GM08714 (cell line): ENCODE measurements around the gene GRAP2.

ENCODE experiments used
- H3K4me3 ChIP-seq: fragments of 200-500 bp; sonication (Bioruptor generic); 2 replicates; pipeline ENCODE4 v1.5.1; 2014; ENCODE audit warnings: mild to moderate bottlenecking, low read length, inconsistent platforms
- ZNF274 ChIP-seq: IDR thresholded peaks from 2 replicates; pipeline ENCODE4 v1.6.1; 2012; ENCODE audit warnings: mild to moderate bottlenecking, low read depth, low read length

Gene GRAP2

DNA sequence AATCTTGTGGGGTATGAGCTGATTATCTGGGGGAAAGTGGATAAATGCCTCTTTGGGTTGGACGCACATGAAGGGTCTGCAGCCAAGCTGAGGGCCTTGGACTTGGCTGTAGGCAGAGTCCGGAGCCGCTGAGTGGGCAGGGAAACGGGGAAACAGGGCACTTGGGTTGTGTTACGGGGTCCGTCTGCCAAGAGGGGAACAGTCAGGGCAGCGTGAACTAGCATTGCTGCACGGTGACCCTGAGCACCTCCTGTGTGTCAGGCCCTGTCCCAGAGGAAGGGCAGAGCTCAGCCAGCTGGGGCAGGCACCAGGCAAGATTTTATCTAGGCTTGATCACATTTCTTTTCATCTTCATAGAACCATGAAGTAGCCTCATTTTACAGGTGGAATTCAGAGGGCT, 105.8 kb downstream of the GRAP2 start:
- no peak overlapping the region for H3K4me3 ChIP-seq
- TF ChIP-seq ZNF274: no peak

DNA sequence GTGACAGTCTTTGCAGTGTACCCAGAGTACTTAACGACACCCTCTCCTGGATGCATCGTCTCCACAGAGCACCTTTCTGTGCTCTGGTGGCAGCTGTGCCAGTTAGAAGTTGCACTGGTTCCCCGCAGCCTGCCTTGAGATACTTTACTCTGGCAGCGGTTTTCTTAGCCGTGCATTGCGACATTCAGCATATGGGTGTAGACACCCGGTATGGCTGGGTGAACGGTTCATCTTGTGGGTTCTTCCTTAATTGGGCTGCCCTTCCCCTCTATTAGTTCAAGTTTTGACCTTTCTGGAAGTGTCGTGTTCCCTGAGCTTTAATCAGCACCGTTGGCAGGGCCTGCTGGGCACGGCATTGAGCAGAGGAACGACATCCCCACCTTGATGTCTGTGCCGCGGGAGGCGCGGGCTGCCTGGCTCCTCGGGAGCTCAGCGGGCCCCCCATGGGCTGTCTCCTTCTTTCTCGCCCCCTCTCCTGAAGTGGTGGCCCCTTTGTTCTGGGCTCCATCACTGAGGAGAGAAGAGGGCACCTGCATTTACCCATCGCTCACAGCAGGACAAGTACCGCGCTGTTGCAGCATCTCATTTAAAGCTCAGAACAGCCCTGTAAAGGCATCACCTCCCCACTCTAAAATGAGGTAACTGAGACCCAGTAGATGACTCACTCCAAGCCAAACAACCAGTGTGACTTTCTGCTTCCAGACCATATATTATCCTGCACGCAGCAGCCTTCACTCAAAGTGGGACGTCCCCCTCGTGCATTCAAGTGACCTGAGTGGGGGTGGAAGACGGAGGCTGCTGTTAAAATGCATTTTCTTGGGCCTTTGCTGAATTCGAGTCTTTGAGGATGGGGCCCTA, 107.2 kb downstream of the GRAP2 start:
- H3K4me3 ChIP-seq: no peak overlapping the region
- TF ChIP-seq ZNF274: no peak

DNA sequence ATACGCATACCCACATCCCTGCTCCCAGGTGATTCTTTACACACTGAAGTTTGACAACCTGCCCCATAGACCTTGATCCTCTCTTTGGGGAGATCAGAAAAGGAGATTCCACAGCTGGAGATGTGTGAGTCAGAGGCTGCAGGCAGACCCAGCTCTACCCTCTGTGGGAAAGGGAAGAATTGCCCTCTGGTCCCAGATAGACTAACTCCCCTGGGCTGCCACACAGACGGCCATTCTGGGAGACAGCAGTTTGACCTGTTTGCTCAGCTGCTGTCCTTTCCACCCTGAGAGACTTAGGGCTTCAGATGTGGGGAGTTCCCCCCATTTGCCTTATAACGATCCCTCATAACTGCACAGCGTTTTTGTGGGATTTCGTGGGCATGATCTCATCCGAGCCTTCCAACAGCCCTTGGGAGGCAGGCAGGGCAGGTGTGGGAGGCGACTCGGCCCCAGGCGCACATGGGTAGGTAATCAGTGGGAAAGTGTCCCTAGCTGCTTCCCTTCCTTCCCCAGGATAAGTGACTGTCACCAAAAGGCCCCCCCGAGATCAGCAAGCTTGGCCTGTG, 107.9 kb downstream of the GRAP2 start:
- no peak for TF ChIP-seq ZNF274
- H3K4me3 ChIP-seq: no peak overlapping the region

DNA sequence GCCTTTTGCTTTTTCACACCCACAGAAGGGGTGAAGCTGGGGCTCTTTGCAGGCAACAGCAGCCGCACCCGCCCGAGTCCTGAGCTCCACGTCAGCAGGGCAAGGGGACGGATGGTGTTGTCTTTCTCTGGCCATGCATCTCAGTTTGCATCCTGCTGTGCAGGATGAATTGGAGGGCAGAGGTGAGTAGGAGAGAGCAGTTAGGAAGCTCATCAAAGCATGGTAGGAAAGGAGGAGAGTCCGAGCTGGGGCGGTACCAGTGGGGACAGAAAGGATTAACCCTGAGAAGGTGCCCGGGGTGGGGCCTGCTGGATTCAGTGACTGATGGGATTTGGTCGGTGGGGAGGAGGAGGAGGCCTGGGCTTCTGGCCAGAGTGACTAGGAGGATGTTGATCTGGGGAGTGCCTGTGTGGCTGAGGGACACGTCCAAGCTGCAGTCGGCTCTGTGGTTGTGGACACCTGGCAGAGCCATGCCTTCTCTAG, 108.4 kb downstream of the GRAP2 start:
- H3K4me3 ChIP-seq: no peak overlapping the region
- TF ChIP-seq ZNF274: no peak

DNA sequence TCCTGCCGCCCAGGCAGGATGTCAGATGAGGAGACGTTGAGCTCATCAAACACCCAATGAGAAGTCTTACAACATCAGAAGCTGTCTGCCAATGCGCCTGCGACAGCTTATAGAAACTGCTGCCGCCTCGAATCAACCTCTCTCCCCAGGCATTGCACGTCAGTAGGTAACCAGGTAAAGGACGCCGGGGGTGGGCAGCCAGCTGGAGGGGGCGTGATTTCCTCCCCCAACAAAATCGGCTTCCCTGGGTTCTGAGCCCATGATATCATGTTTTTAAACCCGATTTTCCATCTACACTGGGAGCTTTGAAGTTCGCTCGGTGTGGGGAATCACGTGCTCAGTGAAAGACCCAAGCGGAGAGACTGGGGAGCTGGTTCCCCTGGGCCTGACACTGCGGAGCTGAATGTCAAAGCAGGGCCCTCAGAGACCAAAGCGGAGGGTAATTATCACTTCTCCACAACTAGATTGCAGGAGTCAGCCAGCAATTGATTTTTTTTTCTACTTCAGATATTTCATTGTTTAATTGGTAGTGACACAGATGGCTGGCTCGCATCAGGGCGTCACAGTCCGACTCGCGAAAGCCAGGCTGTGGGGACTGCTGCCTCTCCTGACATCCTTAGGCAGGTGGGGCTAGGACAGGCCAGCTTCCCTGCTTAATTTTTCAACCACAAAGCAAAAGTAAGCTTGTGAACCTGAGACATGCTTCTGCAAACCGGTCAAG, 109.2 kb downstream of the GRAP2 start:
- H3K4me3 ChIP-seq: no peak overlapping the region
- TF ChIP-seq ZNF274: no peak

DNA sequence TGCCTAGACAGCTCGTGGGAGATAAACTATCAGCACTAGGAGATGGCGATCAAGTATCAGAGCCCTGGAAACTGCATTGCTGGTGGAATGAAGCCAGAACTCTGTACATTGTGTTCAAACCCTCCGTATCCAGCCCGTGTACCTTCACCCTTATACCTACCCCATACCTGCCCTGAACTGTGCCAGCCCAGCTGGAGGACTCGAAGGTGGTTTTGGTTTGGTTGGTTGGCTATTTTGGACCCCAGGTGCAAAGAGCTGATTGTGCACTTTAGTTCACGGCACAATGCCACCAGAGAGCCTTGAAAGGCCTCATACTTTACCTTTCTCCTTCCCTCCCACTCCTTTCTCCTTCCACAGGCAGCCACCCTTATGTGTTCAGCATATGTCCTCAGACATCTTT, 109.9 kb downstream of the GRAP2 start:
- no peak overlapping the region for H3K4me3 ChIP-seq

DNA sequence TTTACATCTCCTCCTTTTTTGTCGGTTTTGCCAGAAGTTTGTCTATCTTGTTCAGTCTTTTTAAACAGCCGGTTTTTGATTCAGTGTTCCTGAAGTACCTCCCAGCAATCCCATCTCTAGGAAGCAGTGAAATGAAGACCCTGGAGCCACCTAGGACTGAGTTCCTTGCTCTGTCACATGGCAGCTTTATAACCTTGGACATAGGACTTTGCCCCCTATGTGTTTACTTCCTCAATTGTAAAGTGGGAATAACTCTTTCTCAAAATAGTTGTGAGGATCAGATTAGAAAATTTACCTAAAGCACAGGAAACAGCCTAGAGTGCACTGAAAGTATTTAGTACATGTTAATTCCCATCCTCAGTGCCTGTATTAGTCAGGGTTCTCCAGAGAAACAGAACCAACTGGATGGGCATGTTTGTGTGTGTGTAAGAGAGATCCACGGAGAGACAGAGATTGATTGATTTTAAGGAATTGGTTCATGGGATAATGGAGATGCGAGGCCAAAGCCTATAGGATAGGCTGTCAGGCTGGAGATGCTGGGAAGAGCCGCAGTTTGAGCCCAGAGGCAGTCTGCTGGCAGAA, 113.9 kb downstream of the GRAP2 start:
- TF ChIP-seq ZNF274: no peak
- no peak overlapping the region for H3K4me3 ChIP-seq

More for the DNA sequence above, 109.9 kb downstream of the GRAP2 start:
- no peak for TF ChIP-seq ZNF274

DNA sequence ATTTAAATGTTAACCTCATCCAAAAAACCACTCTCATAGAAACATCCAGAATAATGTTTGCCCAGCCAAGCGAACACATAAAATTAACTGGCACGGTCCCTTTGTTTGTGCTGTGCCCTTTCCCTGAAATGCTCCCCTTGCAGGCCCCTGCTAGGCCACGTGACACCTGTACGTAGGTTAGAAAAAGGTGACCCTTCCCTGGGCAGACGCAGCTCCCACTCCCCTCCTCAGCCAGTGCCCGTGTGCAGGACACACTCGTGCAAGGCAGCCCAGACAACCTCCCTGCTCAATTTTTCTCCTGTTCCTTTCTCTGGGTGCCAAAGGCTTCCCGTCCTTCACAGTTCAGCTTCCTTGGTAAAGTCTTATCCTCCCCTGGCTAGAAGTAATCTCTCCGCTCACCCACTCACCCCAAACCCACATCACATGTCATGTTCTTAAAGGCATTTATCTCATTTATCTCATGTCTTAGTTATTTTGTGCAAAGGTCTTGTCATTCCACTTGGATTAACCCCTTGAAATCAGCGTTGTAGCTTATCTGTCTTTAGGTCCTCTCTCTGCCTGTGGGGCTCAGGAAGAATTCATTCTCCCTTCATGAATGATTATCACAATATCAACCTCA, 114.6 kb downstream of the GRAP2 start:
- no peak for TF ChIP-seq ZNF274
- no peak overlapping the region for H3K4me3 ChIP-seq

DNA sequence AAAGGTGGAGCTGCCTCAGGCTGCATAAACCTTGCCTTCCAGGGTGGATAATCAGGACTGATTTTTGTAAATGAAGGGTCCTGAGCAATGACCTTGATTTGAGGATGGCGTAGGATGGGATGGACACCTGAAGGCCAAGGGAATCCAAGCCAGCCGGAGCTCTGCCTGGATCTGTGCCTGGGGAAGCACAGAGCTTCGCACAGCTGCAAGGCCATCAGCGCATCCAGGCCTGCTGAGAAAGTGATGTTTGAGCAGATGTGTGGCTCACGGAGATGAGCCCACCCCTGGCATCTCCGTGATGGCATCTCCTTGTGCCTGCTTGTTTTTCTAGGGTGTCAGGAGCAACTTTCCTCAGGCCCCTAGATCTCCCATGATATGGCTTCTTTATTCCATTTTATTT, 117.2 kb downstream of the GRAP2 start:
- H3K4me3 ChIP-seq: no peak overlapping the region
- TF ChIP-seq ZNF274: no peak

DNA sequence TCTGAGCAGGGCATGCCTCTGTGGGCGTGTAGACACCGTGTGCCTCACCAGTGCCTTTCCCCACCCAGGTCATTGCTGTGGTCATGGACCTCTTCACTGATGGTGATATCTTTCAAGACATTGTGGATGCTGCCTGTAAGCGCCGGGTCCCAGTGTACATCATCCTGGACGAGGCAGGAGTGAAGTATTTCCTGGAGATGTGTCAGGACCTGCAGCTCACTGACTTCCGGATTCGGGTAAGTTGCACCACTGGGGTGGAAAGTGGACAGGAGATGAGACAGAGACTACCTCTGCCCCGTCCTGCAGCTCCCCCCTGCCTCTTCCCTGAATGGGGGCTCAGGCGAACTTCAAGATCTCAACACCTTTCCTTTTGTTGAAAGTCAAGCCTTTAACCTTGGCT, 118.2 kb downstream of the GRAP2 start:
- no peak for TF ChIP-seq ZNF274
- no peak overlapping the region for H3K4me3 ChIP-seq

DNA sequence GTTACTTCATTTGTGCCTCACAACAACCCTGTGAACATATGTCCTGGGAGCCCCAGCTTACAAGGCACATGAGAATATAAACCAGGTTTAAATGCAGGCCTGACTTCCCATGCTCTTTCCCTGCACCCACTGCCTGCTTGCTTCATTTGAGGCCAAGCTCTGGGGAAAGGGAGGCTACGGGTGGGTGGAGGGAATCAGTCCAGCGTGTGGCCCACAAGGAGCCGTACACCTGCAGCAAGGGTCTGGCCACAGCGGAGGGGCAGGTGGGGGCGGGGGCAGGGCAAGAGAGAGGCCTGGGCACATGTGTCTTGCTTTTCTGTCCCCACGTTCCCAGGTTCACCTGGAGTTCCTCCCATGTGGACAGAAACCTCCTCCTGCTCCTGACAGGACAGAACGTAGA, 120.1 kb downstream of the GRAP2 start:
- no peak for TF ChIP-seq ZNF274
- no peak overlapping the region for H3K4me3 ChIP-seq

DNA sequence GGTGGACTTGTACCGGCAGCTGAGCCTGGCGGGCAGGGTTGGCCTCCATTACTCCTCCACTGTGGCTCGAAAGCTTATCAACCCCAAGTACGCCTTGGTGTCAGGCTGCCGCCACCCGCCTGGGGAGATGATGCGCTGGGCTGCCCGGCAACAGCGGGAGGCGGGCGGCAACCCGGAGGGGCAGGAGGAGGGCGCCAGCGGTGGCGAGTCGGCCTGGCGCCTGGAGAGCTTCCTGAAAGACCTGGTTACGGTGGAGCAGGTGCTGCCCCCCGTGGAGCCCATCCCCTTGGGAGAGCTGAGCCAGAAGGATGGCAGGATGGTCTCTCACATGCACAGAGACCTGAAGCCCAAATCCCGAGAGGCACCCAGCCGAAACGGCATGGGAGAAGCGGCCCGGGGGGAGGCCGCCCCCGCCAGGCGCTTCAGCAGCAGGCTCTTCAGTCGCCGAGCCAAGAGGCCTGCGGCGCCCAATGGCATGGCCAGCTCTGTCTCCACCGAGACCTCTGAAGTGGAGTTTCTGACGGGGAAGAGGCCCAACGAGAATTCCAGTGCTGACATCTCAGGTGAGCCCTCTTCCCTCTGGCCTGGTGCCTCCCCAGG, 120.6 kb downstream of the GRAP2 start:
- H3K4me3 ChIP-seq: no peak overlapping the region
- TF ChIP-seq ZNF274: no peak

DNA sequence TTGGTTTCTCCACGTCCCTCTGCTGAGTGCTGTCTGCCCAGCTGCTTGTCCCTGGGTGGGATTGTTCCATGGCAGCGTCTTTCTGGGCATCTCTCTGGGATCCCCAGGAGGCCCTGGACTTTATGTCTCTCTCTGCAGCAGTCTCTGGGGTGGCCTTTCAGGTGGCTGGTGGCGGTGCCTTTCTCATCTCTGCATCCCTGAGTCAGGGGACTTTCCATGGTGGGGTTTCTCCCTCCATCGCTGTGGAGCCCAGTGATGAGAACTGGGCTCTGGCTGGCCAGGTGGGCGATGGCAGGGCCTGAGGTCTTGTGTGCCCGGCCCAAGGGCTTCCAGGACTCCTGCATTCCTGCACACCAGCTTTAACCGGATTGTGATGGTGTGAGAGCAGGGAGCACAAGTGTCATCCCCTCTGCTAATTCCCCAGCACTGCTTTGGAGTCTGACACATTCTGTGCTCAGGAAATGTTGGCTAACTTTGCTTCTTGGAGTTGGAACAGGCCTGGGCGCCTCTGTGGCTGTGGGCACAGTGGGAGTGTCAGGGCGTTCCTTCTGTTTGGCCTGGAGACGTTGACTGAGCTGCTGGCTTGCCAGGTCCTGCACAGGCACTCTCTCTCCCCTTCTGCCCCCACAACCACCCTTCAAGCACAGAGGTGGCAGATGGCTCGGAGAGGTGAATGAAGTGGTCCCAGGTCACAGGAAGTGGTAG, 121.8 kb downstream of the GRAP2 start:
- no peak for TF ChIP-seq ZNF274
- H3K4me3 ChIP-seq: no peak overlapping the region
